NCI-H146 treated with DMSO at 0.1 percent for 48 hours (cell line): ENCODE results near the gene ITPK1.

ENCODE experiments used
- DNase-seq: peaks from one replicate; lab custom pipeline; 2025; ENCODE audit not compliant: unreplicated experiment; lab: John Stamatoyannopoulos, UW

Gene ITPK1

DNA sequence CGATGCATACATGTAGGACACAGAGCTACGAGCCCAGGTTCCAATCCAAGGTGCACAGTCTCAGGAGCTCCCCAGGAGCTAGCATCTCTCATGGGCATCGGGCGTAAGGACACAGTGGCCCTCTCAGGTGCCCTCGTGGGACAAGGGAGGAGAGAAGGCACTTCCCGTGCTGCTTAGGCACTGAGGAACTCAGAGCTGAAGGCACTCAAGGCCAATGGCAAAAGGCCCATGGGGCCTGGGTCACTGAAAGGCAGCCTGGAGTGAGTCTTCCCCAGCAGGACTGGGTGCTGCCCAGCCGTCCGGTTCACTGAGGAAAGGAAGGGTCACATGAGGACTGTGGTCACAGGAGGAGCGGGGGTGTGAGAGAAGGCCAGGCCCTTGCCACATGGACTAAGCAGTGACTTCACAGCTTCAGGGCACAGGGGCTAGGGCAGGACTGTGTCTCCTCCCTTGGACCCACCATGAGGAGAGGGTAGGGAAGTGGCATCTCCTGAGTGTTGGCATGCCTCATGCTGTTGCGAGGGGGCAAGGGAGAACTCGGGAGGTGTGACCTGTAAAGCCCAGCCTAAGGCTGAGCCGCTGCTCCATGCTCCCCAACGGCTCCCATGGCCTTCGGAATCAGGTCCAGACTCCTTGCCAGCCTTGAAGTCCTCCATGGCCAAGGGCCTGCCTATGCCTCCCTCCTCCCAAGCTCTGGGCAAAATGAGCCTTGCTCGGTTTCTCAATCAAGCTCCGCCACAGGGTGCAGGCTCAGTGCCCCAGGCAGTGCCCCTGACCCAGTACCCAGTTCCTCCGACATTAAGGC lies 141.0 kb downstream of the ITPK1 start:
- DNase-seq: no peak

GRCh38 chr14:92973798-92974372 lies 141.8 kb downstream of the ITPK1 start:
- DNase-seq: no peak

DNA sequence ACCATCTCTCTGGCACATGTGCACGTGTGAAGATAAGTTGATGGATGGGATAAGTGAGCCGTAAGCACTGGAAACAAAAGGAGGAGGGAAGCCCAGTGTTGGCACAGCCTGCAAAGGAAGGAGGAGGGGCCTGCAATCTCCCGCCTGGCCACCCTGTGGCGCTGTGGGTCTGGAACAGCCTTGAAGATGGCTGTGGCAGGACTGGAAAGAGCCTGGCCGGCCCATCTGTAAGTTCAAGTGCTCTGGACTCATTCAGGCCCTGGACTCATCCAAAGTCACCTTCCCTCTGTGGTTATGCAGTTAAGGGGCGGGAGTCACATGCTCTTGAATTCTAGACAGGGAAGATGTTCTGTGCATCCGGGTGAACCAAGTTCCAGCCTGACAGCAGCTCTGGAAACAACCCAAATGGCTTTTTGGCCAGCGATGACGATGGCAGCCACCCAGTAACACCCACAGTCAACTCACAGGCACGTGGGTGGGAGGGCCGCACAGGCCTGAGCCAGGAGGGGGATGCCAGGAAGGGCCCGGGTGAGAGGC lies 142.4 kb downstream of the ITPK1 start:
- no peak for DNase-seq

- no peak for DNase-seq
These were observed 144.0 kb downstream of the ITPK1 start for GRCh38 chr14:92971601-92972180.

DNA sequence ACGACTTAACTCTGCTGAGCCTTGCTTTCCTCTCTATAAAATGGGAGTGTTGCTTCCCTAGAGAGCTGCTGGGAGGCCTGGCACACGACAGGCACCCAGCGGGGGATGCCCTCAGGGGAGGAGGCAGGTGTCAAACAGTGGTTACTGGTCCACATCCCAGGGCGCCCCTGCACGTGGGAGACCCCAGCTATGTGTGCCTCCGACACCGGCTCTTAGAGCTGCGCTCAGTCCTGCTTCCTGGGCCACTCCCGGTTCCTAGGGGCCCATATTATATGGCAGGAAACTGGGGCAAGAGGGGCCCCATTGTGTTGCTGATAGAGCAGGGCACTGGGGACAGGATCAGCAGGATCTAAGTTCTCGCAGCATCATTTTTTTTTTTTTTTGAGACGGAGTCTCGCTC lies 145.5 kb downstream of the ITPK1 start:
- no peak for DNase-seq

- no peak for DNase-seq
These were observed 145.9 kb downstream of the ITPK1 start for GRCh38 chr14:92969871-92970270.

DNA sequence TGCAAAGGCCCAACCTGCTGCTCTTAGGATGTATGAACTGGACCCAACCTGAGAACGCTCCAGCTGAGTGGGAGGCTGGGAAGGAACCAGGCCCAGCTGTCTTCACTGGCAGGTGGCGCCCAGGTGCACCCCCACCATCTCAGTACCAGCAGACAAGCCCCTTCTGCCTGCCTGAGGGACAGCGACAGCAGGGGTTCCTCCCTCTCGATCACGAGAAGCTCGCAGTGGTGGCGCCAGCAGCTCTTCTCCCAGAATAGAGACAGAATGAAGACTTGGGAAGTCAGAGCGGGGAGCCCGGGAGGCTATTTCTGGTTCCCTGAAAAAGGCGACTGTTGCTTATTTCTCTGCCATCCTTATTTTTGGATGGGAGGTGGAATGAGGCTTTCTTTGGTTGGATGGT lies 146.3 kb downstream of the ITPK1 start:
- DNase-seq: no peak

DNA sequence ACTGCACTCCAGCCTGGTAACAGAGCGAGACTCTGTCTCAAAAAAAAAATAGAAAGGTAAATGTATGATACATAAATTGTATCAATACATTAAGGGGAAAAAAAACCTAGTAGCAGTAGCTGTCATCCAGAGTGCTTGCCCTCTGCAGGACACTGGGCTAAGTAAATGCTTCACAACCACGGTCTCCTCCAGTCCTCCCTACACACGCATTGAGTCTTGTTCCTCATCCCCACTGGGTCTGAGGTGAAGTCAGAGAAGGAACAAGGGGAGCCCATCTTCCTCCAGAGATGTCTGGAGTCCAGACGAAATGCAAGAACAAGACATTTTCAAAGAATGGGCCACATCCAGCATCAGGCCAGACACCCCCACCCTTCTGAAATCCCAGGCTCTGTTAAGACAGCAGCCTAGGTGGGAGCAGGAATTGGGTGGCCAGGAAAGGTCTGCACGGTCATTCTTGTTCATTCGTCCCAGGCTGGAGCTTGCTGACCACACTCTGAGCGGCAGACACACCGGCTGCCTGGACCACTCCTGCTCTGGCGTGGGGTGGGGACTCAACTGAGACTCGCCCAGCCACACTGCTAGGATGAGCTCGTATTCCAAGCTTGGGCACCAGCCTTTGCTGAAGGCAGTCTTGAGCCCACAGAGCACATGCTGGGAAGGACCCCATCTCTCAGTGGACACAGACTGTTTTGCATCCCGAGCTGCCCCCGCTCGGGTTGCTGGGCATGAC lies 147.3 kb downstream of the ITPK1 start:
- DNase-seq: no peak

GRCh38 chr14:92967346-92967926 lies 148.3 kb downstream of the ITPK1 start:
- no peak for DNase-seq

DNA sequence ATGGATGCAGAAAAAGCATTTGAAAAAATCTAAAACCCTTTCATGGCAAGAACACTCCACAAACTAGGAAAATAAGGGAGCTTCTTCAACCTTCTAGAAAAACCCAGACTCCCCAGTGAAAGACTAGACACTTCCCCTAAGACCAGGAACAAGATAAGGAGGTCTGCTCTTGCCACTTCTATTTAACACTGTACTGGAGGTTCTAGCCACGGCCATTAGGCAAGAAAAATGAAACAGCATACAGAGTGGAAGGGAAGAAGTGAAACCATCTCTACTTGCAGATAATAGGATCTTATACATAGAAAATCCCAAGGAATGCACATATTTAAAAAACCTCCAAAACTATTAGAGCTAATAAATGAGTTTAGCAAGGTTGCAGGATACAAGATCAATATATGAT lies 150.4 kb downstream of the ITPK1 start:
- no peak for DNase-seq

DNA sequence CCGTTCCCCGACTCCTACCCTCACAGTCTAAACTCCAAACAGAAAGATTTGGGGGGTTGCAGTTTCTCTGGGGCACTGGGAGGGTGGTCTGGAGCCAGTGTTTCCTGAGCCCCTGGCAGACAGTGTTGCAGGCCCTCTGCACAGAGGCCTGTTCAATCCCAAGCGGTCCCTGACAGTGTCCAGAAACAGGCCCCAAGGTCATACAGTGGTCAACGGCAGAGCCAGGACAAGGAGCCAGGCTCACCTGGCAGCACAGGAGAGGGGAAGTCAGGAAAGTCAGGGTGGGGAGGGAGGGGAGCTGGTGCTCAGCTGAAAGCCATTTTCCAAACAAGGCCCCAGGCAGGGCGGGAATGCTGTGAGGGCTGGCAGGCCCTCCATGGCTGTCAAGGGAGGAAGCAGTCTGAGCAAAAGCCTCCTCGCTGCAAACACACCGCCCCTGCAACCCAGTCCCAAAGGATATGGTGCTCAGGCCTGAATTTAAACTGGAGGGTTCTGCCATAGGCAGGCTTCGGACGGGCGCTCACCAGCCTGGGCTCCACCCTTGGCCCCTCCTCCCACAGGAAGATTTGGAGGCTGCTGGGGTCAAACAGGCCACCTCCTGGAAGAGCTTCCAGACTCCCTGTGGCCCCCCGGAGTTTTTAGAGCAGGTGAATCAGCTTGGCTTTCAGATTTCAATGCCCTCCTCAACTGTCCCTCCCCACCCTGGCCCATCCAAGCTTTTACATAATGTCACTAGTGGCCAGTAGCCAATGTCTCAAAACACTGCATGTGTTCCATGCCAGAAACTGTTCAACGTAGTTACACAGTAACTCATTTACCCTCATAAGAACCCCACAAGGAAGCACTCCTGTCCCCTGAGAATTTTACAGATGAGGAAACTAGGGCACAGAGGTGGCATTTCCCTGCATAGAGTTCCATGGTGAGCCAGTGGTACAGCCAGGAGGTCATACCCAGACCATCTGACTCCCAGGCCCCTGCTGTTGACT lies 151.3 kb downstream of the ITPK1 start:
- no peak for DNase-seq

DNA sequence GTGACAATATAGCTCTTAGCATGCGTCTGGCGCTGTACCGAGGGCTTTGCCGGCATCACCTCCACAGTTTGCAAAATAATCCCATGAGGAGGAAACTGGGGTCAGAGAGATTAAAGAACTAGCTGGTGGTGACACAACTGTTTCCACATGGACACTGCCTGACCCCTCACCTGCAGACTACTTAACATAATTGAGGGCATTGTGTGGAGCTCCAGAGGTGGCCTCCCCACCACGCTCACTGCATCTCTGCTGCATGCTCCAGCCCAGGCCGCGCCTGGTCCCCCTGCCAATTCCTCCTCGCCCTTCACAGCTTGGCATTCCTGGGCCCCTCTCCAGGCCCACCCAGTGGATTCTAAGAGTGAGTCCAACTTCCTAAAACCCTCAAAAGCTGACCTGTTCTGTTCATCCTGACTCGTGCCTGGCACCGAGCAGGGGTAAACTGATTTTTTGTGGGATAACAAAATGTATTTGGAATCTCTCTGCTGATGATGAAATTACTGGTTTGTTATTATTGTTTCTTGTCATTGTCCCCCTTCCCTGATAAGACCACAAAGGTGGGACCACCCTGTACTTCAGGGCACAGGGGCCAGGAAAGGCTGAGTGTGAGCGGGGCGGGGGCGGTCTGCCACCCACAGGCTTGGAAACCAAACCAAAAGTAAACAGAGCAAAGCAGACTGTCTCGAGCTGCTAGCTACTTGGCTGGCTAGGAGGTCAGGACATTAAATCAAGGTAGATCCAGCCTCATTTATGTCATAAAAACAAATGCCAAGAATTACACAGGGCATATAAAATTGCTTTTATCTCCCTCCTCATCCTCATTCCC lies 152.2 kb downstream of the ITPK1 start:
- peak; percentile 47 for DNase-seq

DNA sequence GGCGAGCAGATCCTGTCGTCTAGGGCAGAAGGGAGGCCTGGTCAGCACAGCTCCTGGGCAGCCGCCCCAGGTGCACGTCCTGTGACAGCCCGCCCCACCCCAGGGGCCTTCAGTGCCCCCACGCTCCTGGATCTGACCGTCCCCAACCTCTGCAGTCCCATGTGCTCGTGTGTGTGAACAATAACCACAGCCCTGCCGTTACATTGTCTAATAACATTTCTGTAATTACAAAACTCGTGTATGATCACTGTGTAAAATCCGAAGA lies 153.0 kb downstream of the ITPK1 start:
- no peak for DNase-seq

DNA sequence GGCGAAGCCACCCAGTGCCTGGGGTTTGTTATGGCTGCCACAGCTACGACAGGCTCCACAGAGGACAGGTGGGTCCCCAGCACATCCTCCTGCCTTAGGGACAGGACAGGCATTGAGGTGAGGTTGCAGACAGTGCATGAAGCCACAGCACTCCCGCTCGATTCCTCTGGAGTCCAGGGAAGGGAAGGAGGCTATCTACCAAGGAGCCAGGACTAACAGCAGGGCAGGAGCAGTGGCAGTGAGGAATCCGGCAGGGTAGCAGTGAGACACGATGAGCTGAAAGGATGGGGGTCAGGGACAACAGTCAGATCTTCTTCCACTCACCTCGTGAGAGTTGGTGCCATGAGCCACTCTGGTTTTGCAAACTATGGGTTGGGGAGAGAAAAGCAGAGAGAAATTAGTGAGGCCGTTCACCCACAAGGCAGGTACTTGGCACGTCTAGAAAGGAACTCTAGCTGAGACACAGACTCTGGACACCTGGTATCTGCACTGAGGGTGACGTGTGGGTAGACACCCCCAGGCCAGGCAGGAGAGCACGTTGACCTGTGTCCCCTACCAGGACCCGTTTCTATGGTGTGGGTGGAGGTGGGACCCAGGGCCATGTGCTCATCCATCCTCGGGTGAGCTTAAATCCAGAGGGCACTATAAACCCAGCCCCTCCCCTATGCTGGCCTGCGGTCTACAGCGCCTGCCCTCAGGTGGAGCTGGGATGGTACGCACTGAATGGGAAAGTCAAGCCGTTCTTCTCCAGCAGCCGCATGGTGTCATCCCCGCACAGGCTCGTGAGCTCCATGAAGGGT lies 153.5 kb downstream of the ITPK1 start:
- DNase-seq: no peak

DNA sequence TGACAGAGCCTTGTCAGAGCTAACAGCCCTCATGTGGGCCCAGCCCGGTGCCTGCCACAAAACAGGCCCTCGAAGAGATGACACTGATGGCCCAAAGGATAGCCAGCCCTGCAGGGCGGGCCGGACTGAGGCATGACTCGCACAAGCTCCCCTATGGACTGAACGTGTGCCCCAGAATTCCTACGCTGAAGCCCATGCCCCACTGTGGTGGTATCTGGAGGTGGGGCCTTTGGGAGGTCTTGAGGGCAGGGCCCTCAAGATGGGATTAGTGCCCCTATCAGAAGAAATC lies 154.2 kb downstream of the ITPK1 start:
- DNase-seq: no peak

DNA sequence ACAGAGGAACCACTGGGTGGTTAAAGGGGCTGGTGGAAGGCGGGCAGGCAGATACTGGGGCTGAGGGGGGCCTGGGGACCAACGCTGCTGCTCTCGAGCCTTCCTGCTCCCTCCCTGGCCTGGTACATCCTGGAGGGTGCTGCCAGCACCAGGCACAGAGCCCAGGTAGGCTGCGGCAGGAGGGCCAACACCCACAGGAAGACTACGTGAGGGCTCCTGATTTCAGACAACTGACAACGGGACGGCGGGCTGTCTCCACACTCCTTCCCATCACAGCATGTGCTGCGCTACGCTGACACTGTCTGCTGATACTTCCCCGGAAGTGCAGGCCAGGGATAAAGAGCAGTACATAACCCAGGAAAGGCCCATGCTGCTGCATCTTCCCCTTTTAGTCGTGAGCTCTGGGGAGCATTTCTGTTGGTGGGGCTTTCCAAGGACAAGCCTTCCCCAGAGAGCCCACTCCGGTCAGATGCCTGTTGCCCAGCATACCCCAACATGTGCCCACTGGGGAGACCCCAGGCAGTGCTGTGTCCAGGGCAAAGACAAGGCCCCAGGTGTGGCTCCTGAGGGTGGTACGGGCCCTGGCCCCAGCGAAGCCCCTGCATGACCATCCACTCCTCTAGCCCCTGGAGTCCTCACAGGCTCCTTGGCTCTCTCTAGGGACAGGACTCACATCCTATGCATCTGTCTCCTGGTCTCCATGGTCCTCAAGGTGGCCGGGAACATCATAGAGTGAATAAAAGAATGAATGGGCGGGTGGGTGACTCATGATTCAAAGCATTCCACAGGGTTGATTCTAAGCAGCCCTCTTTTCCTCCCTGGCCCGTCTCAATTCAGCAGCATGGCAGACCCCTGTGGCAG lies 154.8 kb downstream of the ITPK1 start:
- DNase-seq: no peak

DNA sequence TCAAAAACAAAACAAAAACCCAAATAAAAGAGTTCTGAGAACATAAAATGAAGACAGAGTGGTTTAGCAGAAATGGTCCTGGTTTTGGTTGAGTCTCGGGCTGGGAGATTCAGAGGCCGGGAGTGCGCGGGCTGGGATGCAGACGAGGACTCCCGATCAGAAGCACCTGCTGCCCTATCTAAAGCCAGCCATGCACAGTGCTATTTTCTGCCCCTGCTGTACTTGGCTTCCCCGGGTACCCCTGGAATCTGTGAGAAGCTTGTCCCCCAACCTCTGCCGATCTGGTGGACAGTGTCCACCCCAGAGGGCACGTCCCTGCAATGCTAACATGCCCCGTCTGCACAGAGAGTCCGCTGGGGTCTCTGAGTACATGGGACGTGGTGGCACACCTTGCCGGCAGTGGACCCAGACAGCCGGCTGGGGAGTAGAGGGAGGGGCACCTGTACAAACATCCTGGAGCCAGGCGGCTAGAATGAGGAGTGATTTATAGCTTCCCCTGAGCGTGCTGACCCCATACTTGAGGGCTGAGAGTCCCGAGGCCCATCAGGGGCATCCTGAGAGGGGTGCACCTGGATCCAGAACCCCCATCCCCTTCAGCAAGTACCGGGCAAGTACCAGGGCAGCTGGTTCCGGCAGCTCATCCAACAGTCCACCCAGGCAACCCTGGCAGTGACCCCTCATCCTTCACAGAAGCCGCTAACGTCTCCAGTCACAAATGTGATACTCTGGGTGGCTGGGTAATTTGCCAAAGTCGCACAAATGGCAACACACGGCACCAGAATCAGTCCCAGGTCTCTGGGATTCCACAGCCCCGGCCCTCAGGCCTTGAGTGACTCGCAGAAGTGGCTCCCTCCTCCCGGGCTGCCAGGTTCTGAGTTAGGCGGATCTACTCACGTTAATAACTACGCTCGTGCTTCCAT lies 155.7 kb downstream of the ITPK1 start:
- no peak for DNase-seq
